GM19240 (cell line): Measurements from ENCODE around the gene CIP2A.
"Not testable (repeated sequence)": the region's sequence is repeated elsewhere in the genome, so short reads cannot be mapped to it uniquely, and the experiment has no call there.

Source experiments
- DNase-seq: peaks from one replicate; pipeline ENCODE4 v3.0.0; 2011; ENCODE audit warnings: low spot score; ENCODE audit not compliant: insufficient read length

Gene CIP2A

GRCh38 chr3:108589081-108589997 is at the start of gene CIP2A, which contains the start of gene DZIP3:
CIP2A (minus strand) TSS chr3:108589438; CDS start chr3:108589375, 63 bp downstream.
DZIP3 (plus strand) TSS chr3:108589722; CDS start chr3:108605407, 15,685 bp downstream.
- DNase-seq = peak; percentile 36

- no peak for DNase-seq
These were observed 40.7 kb upstream of the CIP2A start for GRCh38 chr3:108629974-108630373.

GRCh38 chr3:108623504-108623903 is 34.3 kb upstream of the CIP2A start:
- no peak for DNase-seq

- DNase-seq = no peak
These were observed 31.0 kb upstream of the CIP2A start for GRCh38 chr3:108620250-108620649.

- not testable (repeated sequence) for DNase-seq
These were observed 26.9 kb upstream of the CIP2A start for GRCh38 chr3:108616090-108616489.

- DNase-seq = no peak
These were observed 21.4 kb upstream of the CIP2A start for GRCh38 chr3:108610651-108611050.

- no peak for DNase-seq
These were observed 19.5 kb upstream of the CIP2A start for GRCh38 chr3:108608750-108609149.

GRCh38 chr3:108605491-108605890 is 16.3 kb upstream of the CIP2A start:
- no peak for DNase-seq

- DNase-seq = no peak
These were observed 15.8 kb upstream of the CIP2A start for GRCh38 chr3:108605028-108605427.

- DNase-seq = no peak
These were observed 14.5 kb upstream of the CIP2A start for GRCh38 chr3:108603691-108604090.

GRCh38 chr3:108602935-108603294 is 13.7 kb upstream of the CIP2A start:
- DNase-seq = no peak

GRCh38 chr3:108602249-108602934 is 13.2 kb upstream of the CIP2A start:
- no peak for DNase-seq

- DNase-seq = no peak
These were observed 10.6 kb upstream of the CIP2A start for GRCh38 chr3:108599677-108600409.

GRCh38 chr3:108598375-108598774 is 9.1 kb upstream of the CIP2A start:
- no peak for DNase-seq

- DNase-seq = no peak
These were observed 6.1 kb upstream of the CIP2A start for GRCh38 chr3:108595321-108595720.

GRCh38 chr3:108590460-108590859 is 1.2 kb upstream of the CIP2A start:
- DNase-seq = no peak

- DNase-seq = no peak
These were observed 723 bp upstream of the CIP2A start for GRCh38 chr3:108589998-108590323.

GRCh38 chr3:108588601-108589000 is 637 bp downstream of the CIP2A start:
- DNase-seq = no peak

GRCh38 chr3:108578064-108578463 is 11.2 kb downstream of the CIP2A start:
- DNase-seq = no peak

GRCh38 chr3:108569336-108569735 is 19.9 kb downstream of the CIP2A start:
- DNase-seq = no peak

- DNase-seq = no peak
These were observed 22.6 kb downstream of the CIP2A start for GRCh38 chr3:108566599-108566998.

GRCh38 chr3:108565506-108565905 is 23.7 kb downstream of the CIP2A start:
- no peak for DNase-seq
